GM19397 (cell line): ENCODE measurements around the gene ST3GAL6.

Source experiments
- ATAC-seq: cut with Tn5 transposase; IDR thresholded peaks from one replicate; pipeline ENCODE4 v1.9.1; 2021; ENCODE audit warnings: mild to moderate bottlenecking, moderate library complexity; ENCODE audit not compliant: unreplicated experiment

Gene ST3GAL6

DNA sequence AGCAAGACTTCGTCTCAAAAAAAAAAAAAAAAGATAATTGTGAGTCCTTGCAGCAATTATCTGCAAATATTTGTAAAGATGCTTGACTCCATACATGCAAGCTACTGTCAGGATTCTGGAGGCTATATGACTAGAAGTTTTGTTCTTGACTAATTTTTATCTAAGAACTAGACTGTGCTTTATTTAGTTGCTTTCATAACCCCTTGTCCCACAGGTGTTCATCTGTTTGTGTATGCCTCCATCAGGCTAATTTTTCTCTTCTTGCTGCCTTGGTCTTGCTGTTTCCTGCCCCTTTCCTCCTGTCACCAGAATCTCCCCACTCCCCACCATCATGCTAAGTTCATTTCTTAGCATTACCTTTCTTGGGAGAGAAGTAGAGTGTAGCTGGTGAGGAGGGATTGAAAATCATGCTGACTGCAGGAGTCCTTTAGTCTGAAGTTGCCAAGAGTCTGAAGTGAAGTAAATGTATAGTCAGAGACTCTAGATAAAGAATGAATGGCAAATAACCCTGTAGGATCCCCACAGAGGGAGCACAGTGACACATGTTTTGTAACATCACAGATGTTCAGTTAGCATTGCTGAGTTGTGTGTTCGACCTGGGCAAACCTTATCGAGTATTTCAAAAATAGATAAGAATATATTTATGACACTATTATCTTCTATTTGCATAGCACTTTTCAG is 12.5 kb downstream of the ST3GAL6 start:
- ATAC-seq: no peak

DNA sequence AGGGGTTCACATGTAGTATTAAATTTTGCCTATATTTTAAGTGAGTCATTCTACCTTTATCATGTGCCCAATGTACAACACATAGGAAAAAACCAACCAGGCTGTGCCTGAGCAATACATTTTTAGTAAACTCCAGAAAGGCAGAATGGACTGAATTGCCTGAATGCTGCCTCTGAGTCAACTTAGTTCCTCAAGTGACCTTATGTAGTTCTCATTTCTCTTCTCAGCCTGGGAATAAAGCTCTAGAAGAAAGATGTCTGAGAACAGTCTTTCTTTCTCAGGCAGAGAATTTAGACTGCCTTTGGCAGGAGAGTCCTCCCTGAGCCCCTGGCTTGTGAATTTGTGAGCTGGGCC is 13.0 kb downstream of the ST3GAL6 start:
- ATAC-seq: no peak

DNA sequence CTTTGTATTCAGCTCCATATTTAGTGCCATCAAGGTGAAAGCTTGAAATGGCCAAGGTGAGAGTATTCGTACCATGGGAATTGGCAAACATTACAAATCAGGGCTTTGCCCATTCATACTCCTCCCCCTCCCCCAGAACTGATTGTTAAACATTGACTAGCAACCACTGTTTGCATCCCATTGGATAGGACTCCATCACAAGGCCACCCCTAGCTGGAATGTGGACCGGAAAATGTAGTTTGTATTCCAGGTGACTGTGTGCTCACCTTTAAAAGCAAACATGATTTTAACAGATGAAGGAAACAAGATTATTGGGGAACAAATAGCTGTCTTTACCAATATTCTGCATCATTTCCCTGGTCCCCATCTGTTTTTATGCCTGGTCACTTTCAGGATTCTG is 14.1 kb downstream of the ST3GAL6 start:
- ATAC-seq: no peak

DNA sequence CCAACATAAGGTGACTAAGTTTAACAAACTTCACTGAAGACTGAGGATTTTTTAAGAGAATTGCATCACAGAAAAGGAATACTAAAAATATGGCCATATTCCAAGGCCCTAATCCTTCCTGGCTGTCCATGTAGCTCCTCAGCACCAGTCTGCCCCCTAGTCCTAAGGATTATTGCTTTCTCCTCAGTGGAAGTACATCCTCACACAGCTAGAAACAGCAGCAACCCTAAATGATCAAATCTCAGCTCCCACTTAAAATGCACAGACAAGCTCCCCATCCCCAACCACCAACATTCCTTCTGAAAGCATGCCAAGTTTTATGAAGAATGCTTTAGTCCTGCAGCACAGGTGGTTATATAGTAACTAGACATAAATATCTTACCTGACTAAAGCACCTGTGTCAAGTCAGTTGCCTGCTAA is 14.7 kb downstream of the ST3GAL6 start:
- ATAC-seq: no peak

DNA sequence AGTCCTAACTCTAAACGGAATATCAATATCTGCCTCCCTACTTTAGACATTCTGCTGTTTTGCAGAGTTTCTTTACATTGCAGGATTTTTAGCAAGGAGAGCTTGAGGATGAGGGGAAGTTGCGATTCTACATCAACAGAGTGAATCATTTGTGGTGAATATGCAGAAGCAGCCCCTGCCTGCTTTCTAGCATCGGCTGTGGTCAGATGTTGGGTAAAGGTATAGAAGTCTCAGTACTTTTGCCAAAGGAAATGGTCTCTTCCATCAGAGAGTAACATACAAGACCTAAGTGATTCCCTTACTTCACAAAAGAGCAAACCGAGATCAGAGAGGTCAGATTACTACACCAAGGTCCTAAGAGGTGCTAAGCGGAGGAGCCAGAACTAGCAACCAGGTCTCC is 15.2 kb downstream of the ST3GAL6 start:
- ATAC-seq: no peak

DNA sequence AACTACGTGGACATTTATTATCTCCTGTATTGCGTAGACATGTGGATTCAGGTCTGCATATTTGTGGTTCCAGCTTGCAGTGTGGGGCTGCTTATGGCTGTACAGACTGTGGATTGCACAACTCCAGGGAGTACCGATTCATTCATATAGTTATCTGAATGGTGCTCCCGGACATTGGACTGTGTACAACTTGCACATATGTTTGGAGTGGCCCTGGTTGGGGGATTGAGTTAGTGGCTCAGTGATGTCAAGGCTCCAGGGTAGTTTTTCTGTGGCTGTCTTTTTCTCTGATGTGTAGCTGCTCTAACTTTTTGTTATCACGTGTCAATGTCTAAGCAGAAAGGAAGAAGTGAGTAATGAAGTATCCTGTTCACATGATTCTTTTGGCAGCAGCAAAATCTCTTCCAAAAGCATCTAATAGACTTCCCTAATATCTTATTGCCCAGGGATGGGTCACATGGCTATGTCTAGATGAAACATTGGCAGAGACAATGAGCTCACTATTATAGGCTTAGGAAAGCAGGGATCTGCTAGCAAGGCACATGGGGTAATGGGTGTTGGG is 15.8 kb downstream of the ST3GAL6 start:
- no peak for ATAC-seq

DNA sequence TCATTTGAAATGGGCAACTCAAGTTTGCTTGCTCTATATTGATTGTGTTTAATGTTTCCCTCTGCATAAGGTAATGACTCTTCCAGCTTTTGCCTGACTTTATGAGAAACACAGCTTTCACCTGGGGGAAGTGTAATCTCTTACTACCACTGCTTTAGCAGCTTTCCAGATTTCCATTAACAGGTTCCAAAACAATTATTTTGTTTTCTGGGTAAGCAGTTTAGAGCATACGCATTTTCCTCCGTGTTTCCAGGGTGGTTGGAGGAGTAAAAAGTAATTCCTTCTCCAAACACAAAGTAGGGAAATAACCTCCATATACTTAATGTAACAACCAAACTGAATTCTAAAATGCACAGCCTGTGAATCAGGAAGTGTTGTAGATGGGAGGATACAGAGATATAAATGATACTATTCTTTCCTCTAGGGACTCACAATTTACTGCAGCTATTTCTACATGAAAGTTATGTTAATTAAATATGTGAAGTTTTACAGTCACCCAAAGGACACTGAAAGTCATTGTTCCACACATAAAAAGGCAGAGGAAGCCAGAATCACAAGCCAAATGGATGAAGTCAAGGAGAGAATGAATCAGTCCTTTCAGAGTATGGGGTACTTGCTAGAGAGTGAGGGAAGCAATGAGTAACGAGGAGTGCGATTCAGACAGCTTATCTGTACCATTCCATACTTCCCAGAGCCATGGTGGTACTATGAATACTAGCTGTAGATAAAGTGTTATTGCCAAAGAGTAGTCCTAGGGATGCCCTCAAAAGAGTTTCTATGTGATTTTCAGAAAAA is 16.6 kb downstream of the ST3GAL6 start:
- ATAC-seq: no peak

DNA sequence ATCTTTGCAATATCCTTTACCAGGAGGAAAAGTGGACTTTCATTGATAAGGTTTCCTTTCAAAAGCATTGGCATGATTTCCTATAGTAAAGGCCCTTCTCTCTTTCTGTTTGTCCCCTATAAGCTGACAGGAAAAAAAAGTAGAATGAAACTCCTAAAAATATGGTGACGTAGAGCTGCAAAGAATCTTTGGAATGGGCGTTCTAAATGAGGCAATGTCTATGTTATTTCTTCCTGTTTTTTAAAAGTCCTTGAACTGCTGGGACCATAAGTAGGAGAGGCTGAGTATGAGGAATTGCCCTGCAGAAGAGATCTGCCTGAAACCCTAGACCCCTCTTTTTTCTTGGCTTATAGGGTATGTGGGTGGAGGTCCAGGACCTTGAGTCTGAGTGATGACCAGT is 17.2 kb downstream of the ST3GAL6 start:
- ATAC-seq: no peak

DNA sequence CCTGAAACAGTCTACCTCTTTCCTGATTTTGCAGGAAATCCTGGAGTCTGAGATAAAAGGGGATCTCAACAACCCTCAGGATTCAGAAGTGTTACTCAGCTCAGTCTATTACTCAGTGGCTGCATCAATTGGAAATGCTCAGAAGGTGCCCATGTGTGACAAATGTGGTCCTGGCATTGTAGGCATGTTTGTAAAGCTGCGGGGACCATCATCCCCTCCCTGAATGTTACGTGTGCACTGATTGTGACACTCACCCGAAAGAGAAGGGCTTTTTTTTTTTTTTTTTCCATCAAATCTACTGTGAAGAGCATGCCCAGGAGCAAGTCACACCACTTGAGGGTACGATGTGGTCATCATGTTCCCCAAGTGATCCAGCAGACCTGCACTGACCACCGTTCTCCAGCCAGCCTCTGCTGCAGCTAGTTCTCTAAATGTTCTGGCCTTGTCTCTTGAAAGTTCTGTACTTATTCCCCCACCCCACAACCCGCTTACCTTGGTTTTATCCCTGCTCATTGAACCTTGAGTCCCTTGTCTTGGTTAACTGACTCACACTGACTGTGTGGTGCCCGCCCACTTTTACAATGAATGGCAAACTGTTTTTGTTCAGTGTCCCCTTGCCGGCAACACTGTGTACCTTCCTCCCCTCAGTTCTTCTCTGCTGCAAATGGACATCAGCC is 19.8 kb downstream of the ST3GAL6 start:
- no peak for ATAC-seq

DNA sequence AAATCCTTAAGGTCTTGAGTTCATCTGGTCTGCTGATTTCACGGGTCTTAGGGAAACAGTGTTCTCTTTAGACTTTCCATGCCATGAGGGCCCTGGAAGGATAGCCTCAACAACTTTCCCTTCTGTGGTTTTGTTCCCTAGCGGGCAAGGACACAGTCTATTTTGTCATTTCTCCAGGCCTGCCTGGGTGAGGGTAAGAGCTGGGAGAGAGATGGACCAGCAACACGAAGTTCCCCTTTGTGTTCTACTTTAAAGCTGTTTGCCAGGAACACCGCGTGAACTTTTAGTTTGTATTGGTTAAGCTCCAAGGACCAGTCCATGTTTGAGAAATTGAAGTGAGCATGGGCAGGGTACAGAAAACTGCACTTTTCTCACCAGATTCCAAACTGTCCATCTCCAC is 20.9 kb downstream of the ST3GAL6 start:
- ATAC-seq: no peak

DNA sequence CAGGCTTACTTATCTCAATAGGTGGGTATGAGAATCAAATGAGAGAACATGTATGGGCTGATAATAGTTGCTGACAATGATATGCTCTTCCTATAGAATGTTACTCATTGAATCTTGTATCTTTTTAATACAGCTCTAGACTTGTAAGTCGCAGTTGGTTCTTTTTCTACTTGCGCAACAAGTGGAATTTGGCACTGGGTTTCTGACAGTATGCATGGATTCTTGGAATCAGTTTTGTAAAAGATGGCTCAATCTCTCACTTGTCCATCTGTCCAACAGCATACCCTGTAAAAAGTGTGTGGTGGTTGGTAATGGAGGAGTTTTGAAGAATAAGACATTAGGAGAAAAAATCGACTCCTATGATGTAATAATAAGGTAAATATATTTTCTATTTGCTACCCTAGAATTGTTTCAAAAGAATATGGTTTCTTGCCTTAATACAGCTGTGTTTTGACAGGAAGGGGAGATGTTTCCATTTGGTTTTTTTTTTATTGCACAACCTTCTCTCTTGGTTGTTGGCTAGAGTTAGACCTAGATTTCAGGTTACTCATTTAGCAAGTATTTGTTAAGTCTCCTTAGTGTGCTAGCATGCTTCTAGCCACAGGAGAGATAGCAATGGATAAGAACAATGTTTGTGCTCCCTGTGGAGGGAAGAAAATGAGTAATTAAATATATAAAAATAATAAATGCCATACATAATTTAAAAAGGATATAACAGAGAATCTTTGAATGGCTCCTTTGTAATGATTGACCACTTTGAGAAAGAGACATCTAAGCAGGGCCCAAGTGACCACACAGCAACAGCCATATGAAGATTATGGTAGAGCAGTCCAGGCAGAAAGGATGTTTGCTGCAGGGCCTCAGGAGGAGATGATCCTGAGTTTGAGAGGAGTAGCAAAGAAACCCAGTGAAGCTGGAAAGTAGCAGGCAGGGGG is 21.8 kb downstream of the ST3GAL6 start:
- no peak for ATAC-seq

DNA sequence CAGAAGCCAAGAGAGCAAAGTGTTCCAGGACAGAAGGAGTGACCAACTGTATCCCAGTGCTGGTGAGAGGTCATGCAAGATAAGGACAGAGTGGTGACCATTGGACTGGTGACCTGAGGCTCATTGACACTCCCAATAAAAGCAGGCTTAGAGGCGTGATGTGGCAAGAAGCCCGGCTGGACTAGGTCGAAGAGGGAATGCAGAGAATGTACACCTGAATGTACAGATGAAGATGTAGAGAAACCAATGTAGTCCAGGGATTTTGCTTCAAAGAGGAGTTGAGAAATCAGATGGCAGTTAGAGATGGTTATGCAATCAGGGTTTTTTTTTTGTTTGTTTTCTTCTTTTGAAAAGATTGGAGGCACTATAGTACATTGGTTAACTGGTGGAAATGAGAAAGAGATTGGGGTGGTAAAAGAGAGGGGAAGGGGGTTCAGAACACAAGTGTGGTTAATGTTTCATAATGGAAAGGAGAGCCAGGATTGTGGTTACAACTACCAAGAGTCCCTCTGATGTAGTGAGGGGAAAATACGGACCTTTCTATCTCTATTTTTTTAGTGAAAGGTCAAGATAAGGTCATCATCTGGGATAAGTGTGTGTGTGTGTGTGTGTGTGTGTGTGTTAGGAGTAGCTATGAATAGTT is 23.3 kb downstream of the ST3GAL6 start:
- no peak for ATAC-seq

DNA sequence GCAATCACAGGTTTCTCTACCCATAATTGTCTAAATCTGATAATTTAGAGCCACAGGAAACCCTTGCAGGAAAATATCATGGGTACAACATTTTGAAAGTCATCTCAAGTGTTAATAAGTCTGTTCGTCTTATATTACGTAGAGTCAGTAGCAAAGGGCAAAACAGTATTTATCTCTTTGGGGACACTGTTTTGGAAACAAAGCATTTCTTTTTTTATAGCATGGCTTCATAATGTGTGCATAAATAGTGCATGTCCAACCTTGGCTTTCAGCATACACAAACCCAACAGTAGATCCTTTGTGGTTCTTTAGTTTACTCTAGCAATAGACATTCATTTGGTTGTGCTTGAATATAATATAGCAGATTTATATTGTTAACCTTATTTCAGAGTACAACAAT is 24.0 kb downstream of the ST3GAL6 start:
- no peak for ATAC-seq

DNA sequence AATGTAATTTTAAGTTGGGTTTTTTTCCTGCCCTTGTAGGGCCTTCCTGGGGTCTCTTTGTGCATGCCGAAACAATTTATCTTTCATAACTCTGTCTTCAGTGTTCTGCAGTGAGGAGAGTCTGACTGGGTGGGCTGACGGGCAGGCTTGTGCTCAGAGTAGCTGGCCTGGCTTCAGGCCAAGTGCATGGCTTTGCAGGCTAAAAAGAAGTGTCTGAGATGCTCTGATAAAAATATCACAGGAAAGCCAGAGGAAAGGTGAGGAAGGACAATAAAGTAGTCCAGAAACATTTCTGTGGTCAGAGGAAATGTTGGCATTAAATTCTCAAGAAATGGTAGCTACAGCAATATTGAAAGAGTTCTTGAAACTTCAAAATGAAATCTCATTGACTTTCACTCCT is 25.5 kb downstream of the ST3GAL6 start:
- ATAC-seq: no peak

DNA sequence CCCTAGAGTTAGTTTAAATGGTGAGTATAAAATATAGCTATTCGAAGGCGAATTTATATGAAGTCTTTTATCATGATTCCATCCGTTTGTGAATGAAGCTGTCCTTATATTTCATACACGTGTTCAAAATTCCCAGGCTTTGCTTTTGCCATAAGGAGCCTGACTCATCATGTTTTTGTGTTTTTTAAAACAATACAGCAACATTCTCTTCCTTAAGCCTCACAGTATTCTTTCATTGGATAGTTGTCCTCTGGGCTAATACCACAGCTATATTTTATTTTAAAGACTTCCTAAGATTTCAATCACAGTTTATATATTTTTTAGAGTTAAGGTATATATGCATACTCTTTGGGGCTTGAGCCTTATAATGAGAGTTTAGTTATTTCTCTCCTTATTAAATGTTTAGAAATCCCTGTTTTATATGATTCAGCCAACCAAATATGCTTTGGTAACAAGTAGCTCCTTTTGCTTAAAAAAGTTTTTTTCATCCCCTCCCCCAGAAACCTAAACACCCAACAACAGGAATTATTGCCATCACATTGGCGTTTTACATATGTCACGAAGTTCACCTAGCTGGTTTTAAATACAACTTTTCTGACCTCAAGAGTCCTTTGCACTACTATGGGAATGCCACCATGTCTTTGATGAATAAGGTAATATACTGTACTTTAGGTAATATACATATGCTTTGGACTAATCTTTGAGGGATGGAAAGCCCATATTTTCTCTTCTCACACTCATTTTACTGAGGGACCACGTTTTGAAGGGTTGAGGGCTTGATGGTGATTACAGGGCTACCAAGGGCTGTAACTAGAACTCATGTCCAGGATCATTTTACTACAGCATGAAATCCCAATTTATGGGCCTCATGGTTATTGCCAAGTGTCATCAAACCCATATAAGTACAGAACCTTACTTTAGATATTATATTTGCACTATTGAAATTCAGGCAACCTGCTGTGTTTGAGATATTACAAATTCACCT is 28.5 kb downstream of the ST3GAL6 start:
- ATAC-seq: no peak

DNA sequence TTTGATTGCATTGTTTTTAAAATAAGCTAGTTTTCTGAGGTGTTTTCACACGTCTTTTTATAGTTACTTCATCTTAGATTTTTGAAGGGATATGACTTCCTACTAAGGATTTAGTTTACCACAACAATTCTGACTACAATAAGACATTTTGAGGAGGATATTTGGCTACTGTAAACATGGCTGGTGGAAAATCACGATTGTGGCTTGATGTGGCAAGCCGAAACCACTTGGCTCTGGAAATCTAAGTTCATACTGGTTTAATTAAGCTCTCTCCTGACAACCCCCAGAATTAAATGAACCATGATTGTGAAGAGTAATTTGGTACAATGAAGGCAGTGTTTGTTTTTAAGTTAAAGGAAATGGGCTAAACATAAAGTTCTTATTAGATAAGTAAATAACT is 30.8 kb downstream of the ST3GAL6 start:
- ATAC-seq: no peak

DNA sequence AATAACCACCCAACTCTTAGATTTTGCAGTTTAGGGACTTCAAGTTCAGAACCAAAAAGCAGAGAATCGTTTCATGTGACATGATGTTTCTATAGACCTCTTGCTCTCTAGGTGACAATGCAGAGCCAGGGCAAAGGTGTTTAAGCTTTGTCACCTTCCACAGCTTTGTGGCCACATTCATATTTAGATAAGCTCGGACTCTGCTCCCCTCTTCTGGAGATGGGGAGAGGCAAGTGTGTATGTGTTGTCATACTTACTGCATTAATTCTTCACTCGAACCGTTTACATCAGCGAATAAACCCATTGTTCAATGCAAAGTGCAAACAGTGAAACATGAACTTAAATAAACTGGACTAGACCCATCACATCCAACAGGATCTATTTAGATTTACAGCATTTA is 33.2 kb downstream of the ST3GAL6 start:
- no peak for ATAC-seq

DNA sequence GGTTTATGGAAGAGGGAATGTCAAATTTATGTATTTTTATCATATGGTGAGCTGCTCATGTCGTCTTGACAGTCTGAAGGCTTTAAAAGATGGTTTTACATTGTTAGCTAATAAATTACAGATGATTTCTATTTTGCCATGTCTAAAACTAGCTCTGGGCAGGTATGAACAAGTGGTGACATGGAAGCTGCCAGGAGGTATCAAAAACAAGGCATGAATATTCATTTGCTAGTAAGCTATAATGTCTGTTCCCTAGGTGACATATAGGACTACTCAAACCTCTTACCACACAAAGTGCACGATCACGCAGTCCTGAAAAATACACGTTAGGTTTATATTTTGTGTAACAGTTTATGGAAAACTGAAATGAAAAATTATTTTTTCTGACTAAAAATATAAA is 34.8 kb downstream of the ST3GAL6 start:
- no peak for ATAC-seq

DNA sequence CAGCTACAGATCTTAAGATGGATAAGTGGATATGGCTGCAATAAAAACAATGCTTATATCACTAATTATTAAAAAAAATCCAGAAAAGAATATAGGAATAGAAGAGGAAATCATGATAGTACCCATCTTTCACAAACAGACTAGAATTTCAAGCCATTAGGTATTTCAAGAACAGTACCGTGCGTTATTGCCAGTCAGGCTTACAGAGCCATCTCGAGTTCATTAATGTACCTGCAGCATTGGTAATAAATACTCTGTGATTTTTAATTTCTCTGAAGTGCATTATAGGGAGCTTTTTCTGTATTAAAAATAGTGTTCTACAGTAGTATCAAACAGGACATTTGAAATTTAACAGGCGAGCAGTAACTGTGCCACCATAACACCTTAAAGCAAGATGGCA is 35.7 kb downstream of the ST3GAL6 start:
- no peak for ATAC-seq
